ENCODE data around the gene IREB2.

DNA sequence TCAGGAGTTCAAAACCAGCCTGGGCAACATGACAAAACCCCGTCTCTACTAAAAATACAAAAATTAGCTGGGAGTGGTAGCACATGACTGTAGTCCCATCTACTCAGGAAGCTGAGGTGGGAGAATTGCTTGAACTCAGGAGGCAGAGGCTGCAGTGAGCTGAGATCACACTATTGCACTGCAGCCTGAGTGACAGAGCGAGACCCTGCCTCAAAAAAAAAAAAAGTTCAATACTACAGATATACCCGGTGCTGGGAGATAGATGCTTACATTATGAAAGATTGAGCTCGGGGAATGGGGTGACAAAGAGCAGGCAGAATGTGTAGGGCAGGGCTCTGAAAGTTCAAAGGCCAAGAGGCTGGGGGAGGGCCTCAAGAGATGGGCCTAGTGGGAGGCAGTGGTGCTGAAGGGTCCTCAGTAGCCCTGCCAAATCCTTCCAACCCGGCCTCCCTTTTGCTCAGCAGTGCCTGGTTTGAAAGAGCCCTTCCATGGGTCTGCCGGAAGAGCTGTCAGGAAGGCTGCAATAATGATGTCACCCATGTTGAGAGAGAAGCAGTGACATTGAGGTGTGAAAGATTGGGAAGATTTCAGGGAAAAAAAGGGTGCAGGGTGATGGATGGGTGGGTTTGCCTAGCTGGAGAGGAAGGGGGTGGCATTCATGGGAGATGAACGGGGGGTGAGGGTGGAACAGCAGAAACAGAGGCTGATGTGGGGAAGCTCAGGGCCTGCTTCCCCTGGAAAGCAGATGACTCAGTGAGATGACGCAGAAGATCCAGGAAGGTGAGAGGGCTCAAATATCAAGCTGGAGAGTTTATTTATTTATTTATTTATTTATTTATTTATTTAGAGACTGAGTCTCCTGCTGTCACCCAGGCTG, 20.0 kb upstream of the IREB2 start:
- TF ChIP-seq, protein P1, sequence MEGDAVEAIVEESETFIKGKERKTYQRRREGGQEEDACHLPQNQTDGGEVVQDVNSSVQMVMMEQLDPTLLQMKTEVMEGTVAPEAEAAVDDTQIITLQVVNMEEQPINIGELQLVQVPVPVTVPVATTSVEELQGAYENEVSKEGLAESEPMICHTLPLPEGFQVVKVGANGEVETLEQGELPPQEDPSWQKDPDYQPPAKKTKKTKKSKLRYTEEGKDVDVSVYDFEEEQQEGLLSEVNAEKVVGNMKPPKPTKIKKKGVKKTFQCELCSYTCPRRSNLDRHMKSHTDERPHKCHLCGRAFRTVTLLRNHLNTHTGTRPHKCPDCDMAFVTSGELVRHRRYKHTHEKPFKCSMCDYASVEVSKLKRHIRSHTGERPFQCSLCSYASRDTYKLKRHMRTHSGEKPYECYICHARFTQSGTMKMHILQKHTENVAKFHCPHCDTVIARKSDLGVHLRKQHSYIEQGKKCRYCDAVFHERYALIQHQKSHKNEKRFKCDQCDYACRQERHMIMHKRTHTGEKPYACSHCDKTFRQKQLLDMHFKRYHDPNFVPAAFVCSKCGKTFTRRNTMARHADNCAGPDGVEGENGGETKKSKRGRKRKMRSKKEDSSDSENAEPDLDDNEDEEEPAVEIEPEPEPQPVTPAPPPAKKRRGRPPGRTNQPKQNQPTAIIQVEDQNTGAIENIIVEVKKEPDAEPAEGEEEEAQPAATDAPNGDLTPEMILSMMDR (IDR thresholded peaks at IDR 0.05): no peak
- no peak for TF ChIP-seq POLR2A (IDR thresholded peaks at IDR 0.05)

Data from upper lobe of left lung (tissue), 4 donors.